GM21825 (cell line): ENCODE measurements around the gene BZW2.
"Not testable (repeated sequence)": the region's sequence is repeated elsewhere in the genome, so short reads cannot be mapped to it uniquely, and the experiment has no call there.

Source experiments
- ATAC-seq: cut with Tn5 transposase; IDR thresholded peaks from one replicate; pipeline ENCODE4 v1.9.1; 2021; ENCODE audit warnings: mild to moderate bottlenecking, moderate library complexity; ENCODE audit not compliant: unreplicated experiment

BZW2 gene

GRCh38 chr7:16644636-16645592 is 1.1 kb upstream of the BZW2 start:
- ATAC-seq: no peak

GRCh38 chr7:16646472-16647072 is 591 bp downstream of the BZW2 start:
- ATAC-seq: no peak

GRCh38 chr7:16647435-16647960 is 1.5 kb downstream of the BZW2 start:
- no peak for ATAC-seq

- ATAC-seq: no peak
These were observed 2.6 kb downstream of the BZW2 start for GRCh38 chr7:16648551-16648950.

GRCh38 chr7:16649196-16649595 is 3.2 kb downstream of the BZW2 start:
- ATAC-seq: no peak

GRCh38 chr7:16650266-16650665 is 4.3 kb downstream of the BZW2 start:
- no peak for ATAC-seq

GRCh38 chr7:16651396-16652239 is 5.6 kb downstream of the BZW2 start:
- no peak for ATAC-seq

GRCh38 chr7:16652240-16652583 is 6.2 kb downstream of the BZW2 start:
- no peak for ATAC-seq

GRCh38 chr7:16652888-16653287 is 6.9 kb downstream of the BZW2 start:
- ATAC-seq: no peak

GRCh38 chr7:16655394-16655793 is 9.4 kb downstream of the BZW2 start:
- ATAC-seq: no peak

- no peak for ATAC-seq
These were observed 10.2 kb downstream of the BZW2 start for GRCh38 chr7:16656141-16656540.

GRCh38 chr7:16657656-16658279 is 11.8 kb downstream of the BZW2 start:
- ATAC-seq: no peak

GRCh38 chr7:16659854-16660497 is 14.0 kb downstream of the BZW2 start:
- ATAC-seq: not testable (repeated sequence)

- no peak for ATAC-seq
These were observed 14.9 kb downstream of the BZW2 start for GRCh38 chr7:16660702-16661464.

GRCh38 chr7:16661924-16662323 is 15.9 kb downstream of the BZW2 start:
- no peak for ATAC-seq

GRCh38 chr7:16667355-16667754 is 21.4 kb downstream of the BZW2 start:
- no peak for ATAC-seq

GRCh38 chr7:16668049-16668858 is 22.3 kb downstream of the BZW2 start:
- ATAC-seq: no peak

GRCh38 chr7:16668978-16669377 is 23.0 kb downstream of the BZW2 start:
- ATAC-seq: no peak

GRCh38 chr7:16669581-16669980 is 23.6 kb downstream of the BZW2 start:
- no peak for ATAC-seq
